ENCODE data around the gene EXD3. TPM values are rescaled to one million over a fixed set of nuclear protein-coding genes. Genes with fewer than 3 reads are reported as not detected.

EXD3 gene
- total RNA-seq, 1 donor from 2014 or later = 11.3 TPM

- intact Hi-C loops (cut with DNase I) = no loop called here
- no peak for DNase-seq (ENCODE audit: low spot score)
Observed at GRCh38 chr9:137398561-137399468, 24.1 kb downstream of the EXD3 start.

- intact Hi-C loops (cut with DNase I) = no loop called here
- no peak for DNase-seq (ENCODE audit: low spot score)
Observed at GRCh38 chr9:137397675-137398423, 25.1 kb downstream of the EXD3 start.

- intact Hi-C loops (cut with DNase I) = no loop called here
- no peak for DNase-seq (ENCODE audit: low spot score)
Observed at GRCh38 chr9:137396634-137397367, 26.2 kb downstream of the EXD3 start.

DNA sequence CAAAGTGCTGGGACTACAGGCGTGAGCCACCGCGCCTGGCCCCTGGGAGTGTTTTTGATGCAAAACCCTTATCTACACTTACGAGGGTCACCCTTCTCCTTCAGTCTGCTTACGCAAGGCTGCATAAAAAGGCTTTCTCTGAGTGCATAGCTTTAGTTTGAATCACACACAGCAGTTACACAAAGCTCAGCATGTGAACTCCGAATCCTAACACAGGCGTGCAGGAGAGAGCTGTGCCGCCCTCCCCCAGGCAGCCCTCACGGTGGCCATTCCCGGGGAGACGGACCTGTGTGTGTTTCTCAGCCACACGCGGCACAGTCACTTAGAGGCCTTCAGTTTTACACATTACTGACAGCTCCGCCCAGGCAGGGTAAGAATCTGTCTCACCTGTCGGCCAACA lies 26.7 kb downstream of the EXD3 start:
- no peak for DNase-seq (ENCODE audit: low spot score)
- intact Hi-C loops (cut with DNase I) = no loop called here

GRCh38 chr9:137395666-137396010 lies 27.3 kb downstream of the EXD3 start:
- DNase-seq (ENCODE audit: low spot score) = no peak
- intact Hi-C loops (cut with DNase I) = no loop called here

GRCh38 chr9:137394866-137395665 lies 27.9 kb downstream of the EXD3 start:
- intact Hi-C loops (cut with DNase I) = no loop called here
- DNase-seq (ENCODE audit: low spot score) = no peak

- intact Hi-C loops (cut with DNase I) = no loop called here
- DNase-seq (ENCODE audit: low spot score) = no peak
Observed at GRCh38 chr9:137393176-137394150, 29.5 kb downstream of the EXD3 start.

- no peak for DNase-seq (ENCODE audit: low spot score)
- intact Hi-C loops (cut with DNase I) = no loop called here
Observed at GRCh38 chr9:137392232-137393007, 30.5 kb downstream of the EXD3 start.

DNA sequence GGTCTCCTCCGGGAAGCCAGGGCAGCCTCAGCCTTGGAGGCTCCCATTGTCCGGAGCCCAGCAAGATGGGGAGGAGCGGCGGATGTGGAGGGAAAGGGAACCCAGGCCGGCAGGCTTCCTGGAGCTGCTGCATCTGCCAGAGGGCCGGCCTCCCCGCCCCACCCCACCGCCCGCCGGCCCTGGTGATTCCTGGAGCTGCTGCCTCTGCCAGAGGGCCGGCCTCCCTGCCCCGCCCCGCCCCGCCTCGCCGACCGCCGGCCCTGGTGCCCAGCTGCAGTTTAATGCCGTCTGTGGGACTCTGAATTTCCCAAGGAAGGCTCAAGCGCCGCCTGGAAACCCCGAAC lies 31.6 kb downstream of the EXD3 start:
- DNase-seq (ENCODE audit: low spot score) = no peak

GRCh38 chr9:137390553-137391410 lies 32.2 kb downstream of the EXD3 start:
- no peak for DNase-seq (ENCODE audit: low spot score)

More for the DNA sequence above, 31.6 kb downstream of the EXD3 start:
- intact Hi-C loops (cut with DNase I) = no loop called here

GRCh38 chr9:137389428-137389746 lies 33.6 kb downstream of the EXD3 start:
- intact Hi-C loops (cut with DNase I) = no loop called here
- no peak for DNase-seq (ENCODE audit: low spot score)

More at GRCh38 chr9:137390553-137391410, 32.2 kb downstream of the EXD3 start:
- intact Hi-C loops (cut with DNase I) = no loop called here

GRCh38 chr9:137388589-137389427 lies 34.2 kb downstream of the EXD3 start:
- intact Hi-C loops (cut with DNase I) = no loop called here
- no peak for DNase-seq (ENCODE audit: low spot score)

DNA sequence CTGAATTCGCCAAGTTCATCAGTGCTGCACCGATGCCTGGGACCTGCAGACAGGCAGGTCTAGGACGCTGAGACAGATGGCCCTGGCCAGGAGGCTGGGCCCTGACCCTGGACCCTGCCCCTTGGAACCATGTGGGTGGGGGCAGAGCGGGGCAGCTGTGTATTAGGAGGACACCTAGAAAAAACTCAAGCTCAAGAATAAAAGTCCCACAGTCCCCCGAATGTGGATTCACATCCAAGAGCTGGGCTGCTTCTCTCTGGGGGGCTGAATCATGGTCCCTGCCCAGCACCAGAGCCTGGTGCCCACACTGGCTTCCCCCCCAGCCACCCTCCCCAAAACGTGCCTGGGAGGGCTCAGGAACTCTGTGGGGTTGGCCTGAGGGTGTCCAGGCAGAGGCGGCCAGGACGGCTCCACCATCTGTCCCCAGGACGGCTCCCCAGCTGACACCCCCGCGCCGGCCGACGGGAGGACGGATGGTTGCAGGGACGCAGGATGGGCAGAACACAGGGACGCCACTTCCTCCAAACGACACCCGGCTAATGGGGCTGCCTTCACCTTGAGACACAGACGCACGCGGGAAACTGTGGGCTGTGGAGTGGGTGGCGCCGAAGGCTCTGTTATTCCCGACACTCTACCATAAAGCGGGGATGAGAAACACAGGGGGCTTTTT lies 34.9 kb downstream of the EXD3 start:
- DNase-seq (ENCODE audit: low spot score) = no peak
- intact Hi-C loops (cut with DNase I) = no loop called here

GRCh38 chr9:137387114-137387890 lies 35.7 kb downstream of the EXD3 start:
- DNase-seq (ENCODE audit: low spot score) = no peak
- intact Hi-C loops (cut with DNase I) = no loop called here
